RWPE1 (cell line): ENCODE measurements around the gene PIP4K2C.

Experiments used
- CTCF ChIA-PET: fragments of 350-600 bp; sonication (Branson Sonifier 250); formaldehyde crosslinking; extraction: SDS; loops from one replicate; lab custom pipeline; 2021; lab: Yijun Ruan, JAX
- POLR2A ChIA-PET: fragments of 400-600 bp; formaldehyde crosslinking; extraction: SDS; loops from one replicate; lab custom pipeline; 2020; ENCODE audit warnings: antibody characterized with exemption; ENCODE audit not compliant: low non-redundant PET; lab: Yijun Ruan, JAX
- DNase-seq: peaks from one replicate; pipeline ENCODE4 v3.0.0; 2012; ENCODE audit warnings: low spot score
- H3K27ac ChIP-seq: fragments of 450-650 bp; 2 replicates; pipeline ENCODE4 v1.5.1; 2017
- CTCF ChIP-seq: fragments of 450-650 bp; conservative IDR thresholded peaks from 2 replicates; pipeline ENCODE4 v1.5.1; 2017; ENCODE audit warnings: low read depth, mild to moderate bottlenecking

Gene PIP4K2C

GRCh38 chr12:57551637-57552305 is 39.2 kb upstream of the PIP4K2C start:
- ChIA-PET CTCF (no interaction called here), POLR2A (no interaction called here)
- no peak overlapping the region for H3K27ac ChIP-seq
- DNase-seq: no peak
- no peak for TF ChIP-seq CTCF

GRCh38 chr12:57552306-57552651 is 38.7 kb upstream of the PIP4K2C start:
- TF ChIP-seq CTCF: no peak
- no peak for DNase-seq
- CTCF ChIA-PET: interaction anchor here (0.7 kb wide), 1 partner anchor 15 kb away, joined by 6 read pairs; no protein-coding TSS in a partner anchor
- POLR2A ChIA-PET: no interaction called here
- H3K27ac ChIP-seq: no peak overlapping the region

- CTCF ChIA-PET: interaction anchor here (0.7 to 0.8 kb wide), 2 partner anchors 15 to 31 kb away, joined by 3 to 6 read pairs; no protein-coding TSS in a partner anchor
- no peak for TF ChIP-seq CTCF
- no peak overlapping the region for H3K27ac ChIP-seq
- DNase-seq: no peak
- POLR2A ChIA-PET: no interaction called here
These were observed 38.1 kb upstream of the PIP4K2C start for GRCh38 chr12:57552835-57553313.

GRCh38 chr12:57553343-57554202 is 37.4 kb upstream of the PIP4K2C start:
- ChIA-PET POLR2A (no interaction called here), CTCF (interaction anchor here (0.6 to 0.8 kb wide), 2 partner anchors 11 to 30 kb away, joined by 3 to 8 read pairs; no protein-coding TSS in a partner anchor)
- TF ChIP-seq CTCF: no peak
- DNase-seq: no peak
- H3K27ac ChIP-seq: no peak overlapping the region

GRCh38 chr12:57554453-57554852 is 36.5 kb upstream of the PIP4K2C start:
- CTCF ChIA-PET: interaction anchor here (0.6 kb wide), 1 partner anchor 12 kb away, joined by 8 read pairs; no protein-coding TSS in a partner anchor
- DNase-seq: no peak
- no peak for TF ChIP-seq CTCF
- POLR2A ChIA-PET: no interaction called here
- H3K27ac ChIP-seq: no peak overlapping the region

- CTCF ChIA-PET: no interaction called here
- POLR2A ChIA-PET: no interaction called here
- TF ChIP-seq CTCF: no peak
- no peak overlapping the region for H3K27ac ChIP-seq
- DNase-seq: no peak
These were observed 36.1 kb upstream of the PIP4K2C start for GRCh38 chr12:57554897-57555296.
